ENCODE results near the gene PROCR. TPM values are rescaled to one million over a fixed set of nuclear protein-coding genes. Genes with fewer than 3 reads are reported as not detected.

PROCR gene
- total and polyA plus RNA-seq, 10 donors = 5.0 to 104 (median 26.7) TPM

DNA sequence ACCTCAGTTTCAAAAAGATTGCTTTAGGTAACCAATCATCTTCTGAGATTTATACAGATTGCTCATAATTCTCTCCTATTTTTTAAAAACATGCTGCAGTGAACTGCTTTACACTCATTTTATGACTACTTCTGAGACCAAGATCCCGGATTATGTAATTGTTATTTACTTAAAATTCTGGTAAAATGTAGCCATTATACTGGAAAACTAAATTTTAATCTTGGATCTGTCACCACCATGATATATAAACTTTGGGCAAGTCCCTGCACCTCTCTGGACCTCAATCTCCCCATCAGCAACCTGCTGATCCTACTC, 477 bp upstream of the PROCR start:
- WGBS, 5 donors = 67 to 87% (median 81%) methylated on average over 1 of the region's 1 CpG
- no peaks in the 10 kb centered on the region for H3K27me3 ChIP-seq (replicated peaks in 1 of 7)
- TF ChIP-seq POLR2AphosphoS5 (IDR thresholded peaks at IDR 0.05) (no peak), POLR2A (IDR thresholded peaks at IDR 0.05) (no peak)
- TF ChIP-seq, protein P1, sequence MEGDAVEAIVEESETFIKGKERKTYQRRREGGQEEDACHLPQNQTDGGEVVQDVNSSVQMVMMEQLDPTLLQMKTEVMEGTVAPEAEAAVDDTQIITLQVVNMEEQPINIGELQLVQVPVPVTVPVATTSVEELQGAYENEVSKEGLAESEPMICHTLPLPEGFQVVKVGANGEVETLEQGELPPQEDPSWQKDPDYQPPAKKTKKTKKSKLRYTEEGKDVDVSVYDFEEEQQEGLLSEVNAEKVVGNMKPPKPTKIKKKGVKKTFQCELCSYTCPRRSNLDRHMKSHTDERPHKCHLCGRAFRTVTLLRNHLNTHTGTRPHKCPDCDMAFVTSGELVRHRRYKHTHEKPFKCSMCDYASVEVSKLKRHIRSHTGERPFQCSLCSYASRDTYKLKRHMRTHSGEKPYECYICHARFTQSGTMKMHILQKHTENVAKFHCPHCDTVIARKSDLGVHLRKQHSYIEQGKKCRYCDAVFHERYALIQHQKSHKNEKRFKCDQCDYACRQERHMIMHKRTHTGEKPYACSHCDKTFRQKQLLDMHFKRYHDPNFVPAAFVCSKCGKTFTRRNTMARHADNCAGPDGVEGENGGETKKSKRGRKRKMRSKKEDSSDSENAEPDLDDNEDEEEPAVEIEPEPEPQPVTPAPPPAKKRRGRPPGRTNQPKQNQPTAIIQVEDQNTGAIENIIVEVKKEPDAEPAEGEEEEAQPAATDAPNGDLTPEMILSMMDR (IDR thresholded peaks at IDR 0.05 in 8 of 11, conservative IDR thresholded peaks at IDR 0.05 in 3 of 11) = no peak
- H3K27ac ChIP-seq = peak overlapping the region in 5 of 8 donors; percentile 64 to 81 (median 71)
- H3K4me1 ChIP-seq = peaks cover 3 to 45% (median 16%) of the 10 kb centered on the region in 6 donors
- no peak for DNase-seq
- H3K4me3 ChIP-seq = peak overlapping the region in 5 of 8 donors; percentile 21 to 69 (median 35)
- H3K9me3 ChIP-seq = no peaks in the 10 kb centered on the region
- peaks cover 0 to 7% (median 3%) of the 10 kb centered on the region in 6 donors for H3K36me3 ChIP-seq
- intact Hi-C loops (cut with DNase I; ENCODE audit: low total_unique reads) = no loop called here

DNA sequence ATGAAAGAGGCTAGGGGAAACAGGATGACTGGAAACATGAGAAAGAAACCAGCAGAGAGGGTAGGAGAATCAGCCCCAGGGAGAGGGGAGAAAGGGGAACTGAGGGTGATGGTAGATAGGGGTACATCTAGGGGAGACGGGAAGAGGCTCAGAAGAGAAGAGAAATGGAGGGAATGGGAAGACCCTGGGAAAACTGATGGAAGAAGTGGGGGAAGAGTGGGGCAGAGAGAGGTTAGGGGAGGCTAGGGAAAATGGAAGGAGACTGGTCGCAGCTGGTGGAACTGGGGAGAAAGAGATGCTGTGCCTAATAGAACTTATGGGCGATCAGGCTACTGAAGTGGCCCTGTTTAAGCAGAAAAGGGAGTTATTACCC, 548 bp downstream of the PROCR start:
- H3K9me3 ChIP-seq = no peaks in the 10 kb centered on the region
- WGBS, 5 donors = 61 to 78% (median 65%) methylated on average over 3 of the region's 3 CpGs
- H3K4me3 ChIP-seq = peak overlapping the region in 7 of 8 donors; percentile 21 to 69 (median 35)
- no peaks in the 10 kb centered on the region for H3K27me3 ChIP-seq (replicated peaks in 1 of 7)
- H3K4me1 ChIP-seq = peaks cover 3 to 35% (median 12%) of the 10 kb centered on the region in 6 donors
- H3K27ac ChIP-seq = peak overlapping the region in 7 of 8 donors; percentile 33 to 81 (median 70)
- TF ChIP-seq POLR2AphosphoS5 (IDR thresholded peaks at IDR 0.05) (no peak), POLR2A (IDR thresholded peaks at IDR 0.05) (no peak)
- TF ChIP-seq, protein P1 (IDR thresholded peaks at IDR 0.05 in 8 of 11, conservative IDR thresholded peaks at IDR 0.05 in 3 of 11) = no peak
- peaks cover 0 to 16% (median 4%) of the 10 kb centered on the region in 6 donors for H3K36me3 ChIP-seq
- intact Hi-C loops (cut with DNase I; ENCODE audit: low total_unique reads) = no loop called here
- DNase-seq = no peak

DNA sequence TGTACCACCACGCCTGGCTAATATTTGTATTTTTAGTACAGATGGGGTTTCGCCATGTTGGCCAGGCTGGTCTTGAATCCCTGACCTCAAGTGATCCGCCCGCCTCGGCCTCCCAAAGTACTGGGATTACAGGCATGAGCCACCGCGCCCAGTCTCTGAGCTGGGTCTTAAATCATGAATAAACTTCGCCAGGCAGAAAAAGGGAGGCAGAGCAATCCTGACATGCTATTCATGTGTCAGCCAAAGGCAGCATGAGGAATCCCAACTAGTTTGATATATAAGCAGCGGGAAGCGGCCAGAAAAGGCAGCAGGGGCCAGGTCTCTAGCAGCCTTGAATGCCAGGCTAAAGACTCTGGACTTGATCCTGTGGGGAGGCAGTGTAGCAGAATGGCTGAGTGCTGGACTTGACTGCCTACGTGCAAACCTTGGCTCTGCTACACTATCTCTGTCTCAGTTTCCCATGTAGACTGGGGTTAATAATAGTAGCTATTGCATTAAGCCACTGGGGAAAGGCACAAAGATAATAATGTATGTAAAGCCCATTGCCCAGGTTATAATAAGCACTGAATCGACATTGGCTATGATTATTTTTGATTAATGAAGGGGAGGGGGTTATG, 1.8 kb downstream of the PROCR start:
- intact Hi-C loops (cut with DNase I; ENCODE audit: low total_unique reads) = no loop called here
- peak overlapping the region in 3 of 8 donors; percentile 8 to 81 (median 21) for H3K27ac ChIP-seq
- H3K27me3 ChIP-seq (replicated peaks in 1 of 7) = no peaks in the 10 kb centered on the region
- peaks cover 3 to 32% (median 10%) of the 10 kb centered on the region in 6 donors for H3K4me1 ChIP-seq
- 78 to 90% (median 84%) methylated on average over 11 to 12 of the region's 12 CpGs for WGBS, 5 donors
- DNase-seq = no peak
- no peaks in the 10 kb centered on the region for H3K9me3 ChIP-seq
- H3K4me3 ChIP-seq = peak overlapping the region in 2 of 8 donors; percentile 0 to 69
- H3K36me3 ChIP-seq = peaks cover 0 to 23% (median 6%) of the 10 kb centered on the region in 6 donors
- TF ChIP-seq POLR2AphosphoS5 (IDR thresholded peaks at IDR 0.05) (no peak), POLR2A (IDR thresholded peaks at IDR 0.05) (no peak)
- TF ChIP-seq, protein P1 (IDR thresholded peaks at IDR 0.05 in 8 of 11, conservative IDR thresholded peaks at IDR 0.05 in 3 of 11) = no peak

DNA sequence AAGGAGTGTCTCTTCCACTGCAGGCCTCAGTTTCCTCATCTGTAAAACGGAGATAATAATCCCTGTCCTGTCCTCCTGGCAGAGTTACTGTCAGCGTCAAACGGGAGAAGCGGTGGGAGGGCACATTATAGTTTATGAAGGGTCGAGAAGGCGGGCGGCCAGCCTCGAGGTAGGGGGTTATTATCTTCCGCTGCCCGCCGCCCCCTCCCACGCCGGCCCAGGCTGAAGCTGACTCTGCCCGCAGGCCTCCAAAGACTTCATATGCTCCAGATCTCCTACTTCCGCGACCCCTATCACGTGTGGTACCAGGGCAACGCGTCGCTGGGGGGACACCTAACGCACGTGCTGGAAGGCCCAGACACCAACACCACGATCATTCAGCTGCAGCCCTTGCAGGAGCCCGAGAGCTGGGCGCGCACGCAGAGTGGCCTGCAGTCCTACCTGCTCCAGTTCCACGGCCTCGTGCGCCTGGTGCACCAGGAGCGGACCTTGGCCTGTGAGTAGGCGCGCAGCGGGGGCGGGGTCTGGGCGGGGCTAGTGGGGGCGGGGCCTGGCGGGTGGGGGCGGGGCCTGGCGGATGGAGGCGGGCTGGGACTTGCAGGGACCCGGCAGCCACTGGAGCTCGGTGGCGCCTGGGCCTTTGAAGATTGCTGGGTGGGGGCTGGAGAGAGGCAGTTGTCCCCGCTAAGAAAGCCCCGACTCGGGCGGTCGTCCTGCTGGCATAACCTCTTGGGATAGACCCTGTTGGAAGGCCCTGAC, 2.8 kb downstream of the PROCR start:
- Histone ChIP-seq H3K27ac (peak overlapping the region in 2 of 8 donors; percentile 8 to 81), H3K4me1 (peaks cover 3 to 32% (median 10%) of the 10 kb centered on the region in 6 donors), H3K9me3 (no peaks in the 10 kb centered on the region), H3K27me3 (replicated peaks in 1 of 7) (no peaks in the 10 kb centered on the region), H3K36me3 (peaks cover 0 to 25% (median 6%) of the 10 kb centered on the region in 6 donors), H3K4me3 (peak overlapping the region in 1 of 8 donors; percentile 69)
- WGBS, 5 donors = 76 to 86% (median 81%) methylated on average over 42 to 49 of the region's 49 CpGs
- peak; percentile 65 for DNase-seq
- intact Hi-C loops (cut with DNase I; ENCODE audit: low total_unique reads) = no loop called here
- TF ChIP-seq POLR2A (IDR thresholded peaks at IDR 0.05) (no peak), POLR2AphosphoS5 (IDR thresholded peaks at IDR 0.05) (peak in 1 of 3 donors; percentile 24)
- TF ChIP-seq, protein P1 (IDR thresholded peaks at IDR 0.05 in 8 of 11, conservative IDR thresholded peaks at IDR 0.05 in 3 of 11) = no peak
